Measurements from ENCODE around the gene ACTMAP.

ACTMAP gene

DNA sequence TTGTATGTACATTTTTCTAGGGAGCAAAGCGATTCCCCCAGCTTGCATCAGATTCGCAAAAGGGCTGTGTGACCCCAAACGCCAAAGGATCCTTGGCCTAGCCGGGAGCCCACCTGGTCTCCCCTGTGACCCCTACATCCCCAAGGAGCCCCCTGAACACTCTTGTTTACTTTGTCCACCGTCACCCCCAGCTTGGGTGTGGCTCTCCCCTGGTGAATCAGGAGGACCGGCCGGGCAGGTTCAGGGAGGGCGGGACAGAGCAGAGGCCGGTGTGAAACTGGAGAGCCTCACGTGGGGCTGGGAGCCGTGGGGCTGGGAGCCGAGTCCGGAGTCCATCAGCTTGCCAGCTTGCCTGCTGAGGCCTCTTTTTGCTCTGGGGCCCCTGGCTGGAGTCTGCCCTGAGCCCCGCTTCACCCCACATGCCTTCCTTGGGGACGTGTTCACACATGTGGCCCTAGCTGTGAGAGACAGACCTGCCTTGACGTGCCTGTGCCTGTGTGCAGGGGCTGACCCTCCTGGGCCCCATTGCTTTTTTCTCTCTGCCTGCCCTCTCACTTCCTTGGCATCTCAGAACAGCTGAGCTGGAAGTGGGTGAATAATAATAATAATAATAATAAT lies 31.4 kb downstream of the ACTMAP start:
- no peak for TF ChIP-seq CSRNP3 (CRISPR knock-in tag; IDR thresholded peaks at IDR 0.05)
- no peak for TF ChIP-seq GLIS3 (CRISPR knock-in tag; IDR thresholded peaks at IDR 0.05)
- TF ChIP-seq TOX (CRISPR knock-in tag; IDR thresholded peaks at IDR 0.05; ENCODE audit: borderline replicate concordance), result no peak
- TF ChIP-seq ESRRG (CRISPR knock-in tag; IDR thresholded peaks at IDR 0.05), result no peak
- TF ChIP-seq SNAI2 (CRISPR knock-in tag; IDR thresholded peaks at IDR 0.05), result no peak
- TF ChIP-seq ZFP3 (CRISPR knock-in tag; IDR thresholded peaks at IDR 0.05), result no peak
- TF ChIP-seq PPARA (CRISPR knock-in tag; IDR thresholded peaks at IDR 0.05; ENCODE audit: borderline replicate concordance), result no peak
- no peak for TF ChIP-seq ZNF565 (CRISPR knock-in tag; conservative IDR thresholded peaks at IDR 0.05; ENCODE audit: low read depth)
- TF ChIP-seq ZFP30 (CRISPR knock-in tag; IDR thresholded peaks at IDR 0.05), result no peak
- TF ChIP-seq RARB (CRISPR knock-in tag; IDR thresholded peaks at IDR 0.05), result no peak
- no peak for TF ChIP-seq ISL1 (CRISPR knock-in tag; IDR thresholded peaks at IDR 0.05)
- TF ChIP-seq OSR1 (CRISPR knock-in tag; IDR thresholded peaks at IDR 0.05), result no peak
- no peak for TF ChIP-seq ZNF8 (CRISPR knock-in tag; IDR thresholded peaks at IDR 0.05)
- TF ChIP-seq PATZ1 (CRISPR knock-in tag; IDR thresholded peaks at IDR 0.05; ENCODE audit: borderline replicate concordance), result no peak
- no peak for ATAC-seq

DNA sequence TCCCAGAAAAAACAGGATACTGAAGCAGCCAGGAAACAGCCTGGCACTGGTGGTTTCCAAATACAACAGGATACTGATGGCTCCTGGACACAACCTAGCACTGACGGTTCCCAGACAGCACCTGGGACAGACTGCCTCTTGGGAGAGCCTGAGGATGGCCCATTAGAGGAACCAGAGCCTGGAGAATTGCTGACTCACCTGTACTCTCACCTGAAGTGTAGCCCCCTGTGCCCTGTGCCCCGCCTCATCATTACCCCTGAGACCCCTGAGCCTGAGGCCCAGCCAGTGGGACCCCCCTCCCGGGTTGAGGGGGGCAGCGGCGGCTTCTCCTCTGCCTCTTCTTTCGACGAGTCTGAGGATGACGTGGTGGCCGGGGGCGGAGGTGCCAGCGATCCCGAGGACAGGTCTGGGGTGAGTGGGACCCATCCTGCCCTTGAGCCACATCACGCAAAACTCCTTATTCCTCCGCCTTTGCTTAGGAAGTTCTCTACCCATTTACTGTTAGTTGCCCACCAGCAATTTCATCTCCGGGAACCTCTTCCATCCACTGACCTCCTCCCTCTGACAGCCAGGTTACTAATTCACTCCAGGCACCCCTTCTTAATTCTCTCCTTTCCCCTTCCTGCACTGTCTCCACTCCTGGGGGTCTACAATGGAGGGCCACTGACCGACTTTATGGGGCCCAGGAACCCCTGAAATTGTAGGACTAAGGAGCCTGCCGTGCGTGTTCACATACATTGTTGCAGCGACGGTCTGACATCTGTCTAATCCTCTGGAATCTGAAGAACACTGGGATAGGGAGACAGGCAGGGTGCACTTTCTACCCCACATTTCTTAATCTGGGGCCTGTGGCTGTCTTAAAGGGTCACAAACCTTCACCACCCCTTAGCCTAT lies 32.1 kb downstream of the ACTMAP start:
- no peak for ATAC-seq
- TF ChIP-seq TOX (CRISPR knock-in tag; IDR thresholded peaks at IDR 0.05; ENCODE audit: borderline replicate concordance), result no peak

- TF ChIP-seq ZNF70 (CRISPR knock-in tag; IDR thresholded peaks at IDR 0.05), result no peak
- TF ChIP-seq OSR1 (CRISPR knock-in tag; IDR thresholded peaks at IDR 0.05), result no peak
- no peak for TF ChIP-seq ARNTL (CRISPR knock-in tag; IDR thresholded peaks at IDR 0.05; ENCODE audit: borderline replicate concordance, low read depth)
- no peak for TF ChIP-seq SNAI2 (CRISPR knock-in tag; IDR thresholded peaks at IDR 0.05)
- TF ChIP-seq CSRNP3 (CRISPR knock-in tag; IDR thresholded peaks at IDR 0.05), result no peak
- TF ChIP-seq PATZ1 (CRISPR knock-in tag; IDR thresholded peaks at IDR 0.05; ENCODE audit: borderline replicate concordance), result no peak
- TF ChIP-seq, protein P1, sequence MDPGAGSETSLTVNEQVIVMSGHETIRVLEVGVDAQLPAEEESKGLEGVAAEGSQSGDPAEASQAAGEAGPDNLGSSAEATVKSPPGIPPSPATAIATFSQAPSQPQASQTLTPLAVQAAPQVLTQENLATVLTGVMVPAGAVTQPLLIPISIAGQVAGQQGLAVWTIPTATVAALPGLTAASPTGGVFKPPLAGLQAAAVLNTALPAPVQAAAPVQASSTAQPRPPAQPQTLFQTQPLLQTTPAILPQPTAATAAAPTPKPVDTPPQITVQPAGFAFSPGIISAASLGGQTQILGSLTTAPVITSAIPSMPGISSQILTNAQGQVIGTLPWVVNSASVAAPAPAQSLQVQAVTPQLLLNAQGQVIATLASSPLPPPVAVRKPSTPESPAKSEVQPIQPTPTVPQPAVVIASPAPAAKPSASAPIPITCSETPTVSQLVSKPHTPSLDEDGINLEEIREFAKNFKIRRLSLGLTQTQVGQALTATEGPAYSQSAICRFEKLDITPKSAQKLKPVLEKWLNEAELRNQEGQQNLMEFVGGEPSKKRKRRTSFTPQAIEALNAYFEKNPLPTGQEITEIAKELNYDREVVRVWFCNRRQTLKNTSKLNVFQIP (CRISPR knock-in tag; IDR thresholded peaks at IDR 0.05; ENCODE audit: borderline replicate concordance, low read depth), result no peak
- no peak for TF ChIP-seq GLIS3 (CRISPR knock-in tag; IDR thresholded peaks at IDR 0.05)
- TF ChIP-seq ZC3H10 (CRISPR knock-in tag; IDR thresholded peaks at IDR 0.05), result no peak
- no peak for TF ChIP-seq ZFP3 (CRISPR knock-in tag; IDR thresholded peaks at IDR 0.05)
- no peak for TF ChIP-seq PPARA (CRISPR knock-in tag; IDR thresholded peaks at IDR 0.05; ENCODE audit: borderline replicate concordance)
- TF ChIP-seq, protein P2, sequence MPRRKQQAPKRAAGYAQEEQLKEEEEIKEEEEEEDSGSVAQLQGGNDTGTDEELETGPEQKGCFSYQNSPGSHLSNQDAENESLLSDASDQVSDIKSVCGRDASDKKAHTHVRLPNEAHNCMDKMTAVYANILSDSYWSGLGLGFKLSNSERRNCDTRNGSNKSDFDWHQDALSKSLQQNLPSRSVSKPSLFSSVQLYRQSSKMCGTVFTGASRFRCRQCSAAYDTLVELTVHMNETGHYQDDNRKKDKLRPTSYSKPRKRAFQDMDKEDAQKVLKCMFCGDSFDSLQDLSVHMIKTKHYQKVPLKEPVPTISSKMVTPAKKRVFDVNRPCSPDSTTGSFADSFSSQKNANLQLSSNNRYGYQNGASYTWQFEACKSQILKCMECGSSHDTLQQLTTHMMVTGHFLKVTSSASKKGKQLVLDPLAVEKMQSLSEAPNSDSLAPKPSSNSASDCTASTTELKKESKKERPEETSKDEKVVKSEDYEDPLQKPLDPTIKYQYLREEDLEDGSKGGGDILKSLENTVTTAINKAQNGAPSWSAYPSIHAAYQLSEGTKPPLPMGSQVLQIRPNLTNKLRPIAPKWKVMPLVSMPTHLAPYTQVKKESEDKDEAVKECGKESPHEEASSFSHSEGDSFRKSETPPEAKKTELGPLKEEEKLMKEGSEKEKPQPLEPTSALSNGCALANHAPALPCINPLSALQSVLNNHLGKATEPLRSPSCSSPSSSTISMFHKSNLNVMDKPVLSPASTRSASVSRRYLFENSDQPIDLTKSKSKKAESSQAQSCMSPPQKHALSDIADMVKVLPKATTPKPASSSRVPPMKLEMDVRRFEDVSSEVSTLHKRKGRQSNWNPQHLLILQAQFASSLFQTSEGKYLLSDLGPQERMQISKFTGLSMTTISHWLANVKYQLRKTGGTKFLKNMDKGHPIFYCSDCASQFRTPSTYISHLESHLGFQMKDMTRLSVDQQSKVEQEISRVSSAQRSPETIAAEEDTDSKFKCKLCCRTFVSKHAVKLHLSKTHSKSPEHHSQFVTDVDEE (CRISPR knock-in tag; IDR thresholded peaks at IDR 0.05), result no peak
- TF ChIP-seq TCF4 (CRISPR knock-in tag; IDR thresholded peaks at IDR 0.05; ENCODE audit: borderline replicate concordance), result no peak
- TF ChIP-seq ISL1 (CRISPR knock-in tag; IDR thresholded peaks at IDR 0.05), result no peak
- TF ChIP-seq RARB (CRISPR knock-in tag; IDR thresholded peaks at IDR 0.05), result no peak
- ATAC-seq, result no peak
Measured at GRCh38 chr19:40717325-40717879, 32.9 kb downstream of the ACTMAP start.

Measured in SK-N-SH treated with all-trans-retinoic acid at 6 μM for 48 hours (cell line).